SU-DHL-6 (cell line): ENCODE results near the gene DNASE1L2.

Experiments used
- CTCF ChIP-seq: fragments of 200-600 bp; sonication (generic); IDR thresholded peaks from one replicate; pipeline ENCODE4 v1.5.1; 2017; ENCODE audit warnings: antibody characterized with exemption, mild to moderate bottlenecking, low read length, moderate library complexity; ENCODE audit not compliant: insufficient read depth, poor library complexity, severe bottlenecking
- EZH2phosphoT487 ChIP-seq: fragments of 200-600 bp; sonication (generic), shearing (Covaris generic); conservative IDR thresholded peaks from 2 replicates; pipeline ENCODE4 v1.6.1; 2018; ENCODE audit warnings: mild to moderate bottlenecking, antibody characterized with exemption, low read length, moderate library complexity, mixed read lengths

GRCh38 chr16:2243031-2243528 is 6.8 kb downstream of the DNASE1L2 start:
- TF ChIP-seq CTCF (no peak), EZH2phosphoT487 (no peak)
